ENCODE results near the gene PITPNM1. TPM values are rescaled to one million over a fixed set of nuclear protein-coding genes. Genes with fewer than 3 reads are reported as not detected.

PITPNM1 gene
- total and polyA plus RNA-seq, 2 of the 13 experiments (the other 11 are each of a cell fraction or from before 2014, with no cell fraction given) = 8.2 to 8.5 TPM

DNA sequence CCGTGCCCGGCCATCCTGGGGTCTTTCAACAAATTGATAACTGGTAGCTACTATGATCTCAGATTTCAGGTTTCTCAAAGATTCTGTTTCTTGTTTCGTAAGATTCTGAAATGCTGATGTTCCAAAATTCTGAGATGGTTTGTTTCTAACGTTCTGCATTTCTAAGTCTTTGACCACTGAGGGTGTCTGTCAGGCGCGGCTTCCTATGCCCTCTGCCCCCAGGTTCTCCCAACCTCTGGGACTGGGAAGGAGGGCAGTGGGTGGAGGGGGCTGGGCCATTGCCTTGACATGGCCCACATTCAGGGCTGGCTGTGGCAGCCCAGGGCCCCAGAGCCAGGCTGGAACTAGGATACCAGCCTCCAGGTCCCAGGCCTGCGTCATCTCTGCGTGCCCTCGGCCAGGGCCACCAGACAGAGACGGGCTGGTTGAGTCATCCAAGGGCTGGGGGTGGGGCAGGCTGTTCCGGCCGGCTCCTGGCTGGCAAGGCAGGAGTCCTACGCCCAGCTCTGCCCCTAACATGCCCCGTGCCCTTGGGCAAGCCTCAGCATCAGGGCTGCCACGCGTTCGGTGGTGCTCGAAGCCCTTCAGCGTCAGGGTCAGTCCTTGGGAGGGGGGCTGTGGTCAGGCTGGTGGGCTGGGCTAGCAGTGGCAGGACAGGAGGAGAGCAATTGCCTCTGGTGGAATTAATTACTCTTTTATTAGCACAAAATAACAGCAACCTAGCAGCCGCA lies 41.3 kb downstream of the PITPNM1 start (continued):
- TF ChIP-seq, protein P1, sequence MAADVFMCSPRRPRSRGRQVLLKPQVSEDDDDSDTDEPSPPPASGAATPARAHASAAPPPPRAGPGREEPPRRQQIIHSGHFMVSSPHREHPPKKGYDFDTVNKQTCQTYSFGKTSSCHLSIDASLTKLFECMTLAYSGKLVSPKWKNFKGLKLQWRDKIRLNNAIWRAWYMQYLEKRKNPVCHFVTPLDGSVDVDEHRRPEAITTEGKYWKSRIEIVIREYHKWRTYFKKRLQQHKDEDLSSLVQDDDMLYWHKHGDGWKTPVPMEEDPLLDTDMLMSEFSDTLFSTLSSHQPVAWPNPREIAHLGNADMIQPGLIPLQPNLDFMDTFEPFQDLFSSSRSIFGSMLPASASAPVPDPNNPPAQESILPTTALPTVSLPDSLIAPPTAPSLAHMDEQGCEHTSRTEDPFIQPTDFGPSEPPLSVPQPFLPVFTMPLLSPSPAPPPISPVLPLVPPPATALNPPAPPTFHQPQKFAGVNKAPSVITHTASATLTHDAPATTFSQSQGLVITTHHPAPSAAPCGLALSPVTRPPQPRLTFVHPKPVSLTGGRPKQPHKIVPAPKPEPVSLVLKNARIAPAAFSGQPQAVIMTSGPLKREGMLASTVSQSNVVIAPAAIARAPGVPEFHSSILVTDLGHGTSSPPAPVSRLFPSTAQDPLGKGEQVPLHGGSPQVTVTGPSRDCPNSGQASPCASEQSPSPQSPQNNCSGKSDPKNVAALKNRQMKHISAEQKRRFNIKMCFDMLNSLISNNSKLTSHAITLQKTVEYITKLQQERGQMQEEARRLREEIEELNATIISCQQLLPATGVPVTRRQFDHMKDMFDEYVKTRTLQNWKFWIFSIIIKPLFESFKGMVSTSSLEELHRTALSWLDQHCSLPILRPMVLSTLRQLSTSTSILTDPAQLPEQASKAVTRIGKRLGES (CRISPR knock-in tag; IDR thresholded peaks at IDR 0.05; ENCODE audit: borderline replicate concordance) = no peak
- TF ChIP-seq, protein P2, sequence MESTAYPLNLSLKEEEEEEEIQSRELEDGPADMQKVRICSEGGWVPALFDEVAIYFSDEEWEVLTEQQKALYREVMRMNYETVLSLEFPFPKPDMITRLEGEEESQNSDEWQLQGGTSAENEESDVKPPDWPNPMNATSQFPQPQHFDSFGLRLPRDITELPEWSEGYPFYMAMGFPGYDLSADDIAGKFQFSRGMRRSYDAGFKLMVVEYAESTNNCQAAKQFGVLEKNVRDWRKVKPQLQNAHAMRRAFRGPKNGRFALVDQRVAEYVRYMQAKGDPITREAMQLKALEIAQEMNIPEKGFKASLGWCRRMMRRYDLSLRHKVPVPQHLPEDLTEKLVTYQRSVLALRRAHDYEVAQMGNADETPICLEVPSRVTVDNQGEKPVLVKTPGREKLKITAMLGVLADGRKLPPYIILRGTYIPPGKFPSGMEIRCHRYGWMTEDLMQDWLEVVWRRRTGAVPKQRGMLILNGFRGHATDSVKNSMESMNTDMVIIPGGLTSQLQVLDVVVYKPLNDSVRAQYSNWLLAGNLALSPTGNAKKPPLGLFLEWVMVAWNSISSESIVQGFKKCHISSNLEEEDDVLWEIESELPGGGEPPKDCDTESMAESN (CRISPR knock-in tag; conservative IDR thresholded peaks at IDR 0.05) = 0 out of 2 replicates have a peak, but pooled peaks have one; percentile 8
- no peak for TF ChIP-seq ZBTB7B (CRISPR knock-in tag; IDR thresholded peaks at IDR 0.05)
- TF ChIP-seq, protein P3, sequence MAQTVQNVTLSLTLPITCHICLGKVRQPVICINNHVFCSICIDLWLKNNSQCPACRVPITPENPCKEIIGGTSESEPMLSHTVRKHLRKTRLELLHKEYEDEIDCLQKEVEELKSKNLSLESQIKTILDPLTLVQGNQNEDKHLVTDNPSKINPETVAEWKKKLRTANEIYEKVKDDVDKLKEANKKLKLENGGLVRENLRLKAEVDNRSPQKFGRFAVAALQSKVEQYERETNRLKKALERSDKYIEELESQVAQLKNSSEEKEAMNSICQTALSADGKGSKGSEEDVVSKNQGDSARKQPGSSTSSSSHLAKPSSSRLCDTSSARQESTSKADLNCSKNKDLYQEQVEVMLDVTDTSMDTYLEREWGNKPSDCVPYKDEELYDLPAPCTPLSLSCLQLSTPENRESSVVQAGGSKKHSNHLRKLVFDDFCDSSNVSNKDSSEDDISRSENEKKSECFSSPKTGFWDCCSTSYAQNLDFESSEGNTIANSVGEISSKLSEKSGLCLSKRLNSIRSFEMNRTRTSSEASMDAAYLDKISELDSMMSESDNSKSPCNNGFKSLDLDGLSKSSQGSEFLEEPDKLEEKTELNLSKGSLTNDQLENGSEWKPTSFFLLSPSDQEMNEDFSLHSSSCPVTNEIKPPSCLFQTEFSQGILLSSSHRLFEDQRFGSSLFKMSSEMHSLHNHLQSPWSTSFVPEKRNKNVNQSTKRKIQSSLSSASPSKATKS (CRISPR knock-in tag; IDR thresholded peaks at IDR 0.05) = no peak
- TF ChIP-seq ZSCAN25 (CRISPR knock-in tag; IDR thresholded peaks at IDR 0.05) = no peak
- no peak for TF ChIP-seq SIX1 (CRISPR knock-in tag; IDR thresholded peaks at IDR 0.05; ENCODE audit: borderline replicate concordance)
- TF ChIP-seq RFXANK (CRISPR knock-in tag; IDR thresholded peaks at IDR 0.05) = no peak
- no peak for TF ChIP-seq HNRNPK (IDR thresholded peaks at IDR 0.05; ENCODE audit: low read depth, low read length, poor library complexity, severe bottlenecking)
- no peak for TF ChIP-seq ZNF160 (CRISPR knock-in tag; IDR thresholded peaks at IDR 0.05)
- TF ChIP-seq BCL6 (CRISPR knock-in tag; IDR thresholded peaks at IDR 0.05) = no peak; the same call in 1 of the 2 replicates
- TF ChIP-seq, protein P4, sequence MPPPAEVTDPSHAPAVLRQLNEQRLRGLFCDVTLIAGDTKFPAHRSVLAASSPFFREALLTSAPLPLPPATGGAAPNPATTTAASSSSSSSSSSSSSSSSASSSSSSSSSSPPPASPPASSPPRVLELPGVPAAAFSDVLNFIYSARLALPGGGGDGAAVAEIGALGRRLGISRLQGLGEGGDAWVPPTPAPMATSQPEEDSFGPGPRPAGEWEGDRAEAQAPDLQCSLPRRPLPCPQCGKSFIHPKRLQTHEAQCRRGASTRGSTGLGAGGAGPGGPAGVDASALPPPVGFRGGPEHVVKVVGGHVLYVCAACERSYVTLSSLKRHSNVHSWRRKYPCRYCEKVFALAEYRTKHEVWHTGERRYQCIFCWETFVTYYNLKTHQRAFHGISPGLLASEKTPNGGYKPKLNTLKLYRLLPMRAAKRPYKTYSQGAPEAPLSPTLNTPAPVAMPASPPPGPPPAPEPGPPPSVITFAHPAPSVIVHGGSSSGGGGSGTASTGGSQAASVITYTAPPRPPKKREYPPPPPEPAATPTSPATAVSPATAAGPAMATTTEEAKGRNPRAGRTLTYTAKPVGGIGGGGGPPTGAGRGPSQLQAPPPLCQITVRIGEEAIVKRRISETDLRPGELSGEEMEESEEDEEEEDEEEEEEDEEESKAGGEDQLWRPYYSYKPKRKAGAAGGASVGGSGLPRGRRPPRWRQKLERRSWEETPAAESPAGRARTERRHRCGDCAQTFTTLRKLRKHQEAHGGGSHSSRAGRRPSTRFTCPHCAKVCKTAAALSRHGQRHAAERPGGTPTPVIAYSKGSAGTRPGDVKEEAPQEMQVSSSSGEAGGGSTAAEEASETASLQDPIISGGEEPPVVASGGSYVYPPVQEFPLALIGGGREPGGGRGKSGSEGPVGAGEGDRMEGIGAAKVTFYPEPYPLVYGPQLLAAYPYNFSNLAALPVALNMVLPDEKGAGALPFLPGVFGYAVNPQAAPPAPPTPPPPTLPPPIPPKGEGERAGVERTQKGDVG (CRISPR knock-in tag; IDR thresholded peaks at IDR 0.05; ENCODE audit: borderline replicate concordance) = peak; percentile 83
- TF ChIP-seq TEAD3 (CRISPR knock-in tag; optimal IDR thresholded peaks at IDR 0.05; ENCODE audit: borderline replicate concordance) = peak; percentile 45
- TF ChIP-seq ZNF383 (CRISPR knock-in tag; IDR thresholded peaks at IDR 0.05; ENCODE audit: borderline replicate concordance) = no peak
- TF ChIP-seq, protein P5, sequence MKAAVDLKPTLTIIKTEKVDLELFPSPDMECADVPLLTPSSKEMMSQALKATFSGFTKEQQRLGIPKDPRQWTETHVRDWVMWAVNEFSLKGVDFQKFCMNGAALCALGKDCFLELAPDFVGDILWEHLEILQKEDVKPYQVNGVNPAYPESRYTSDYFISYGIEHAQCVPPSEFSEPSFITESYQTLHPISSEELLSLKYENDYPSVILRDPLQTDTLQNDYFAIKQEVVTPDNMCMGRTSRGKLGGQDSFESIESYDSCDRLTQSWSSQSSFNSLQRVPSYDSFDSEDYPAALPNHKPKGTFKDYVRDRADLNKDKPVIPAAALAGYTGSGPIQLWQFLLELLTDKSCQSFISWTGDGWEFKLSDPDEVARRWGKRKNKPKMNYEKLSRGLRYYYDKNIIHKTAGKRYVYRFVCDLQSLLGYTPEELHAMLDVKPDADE (CRISPR knock-in tag; IDR thresholded peaks at IDR 0.05) = no peak
- TF ChIP-seq TAF1 (CRISPR knock-in tag; IDR thresholded peaks at IDR 0.05) = no peak
- no peak for TF ChIP-seq TGIF2 (CRISPR knock-in tag; IDR thresholded peaks at IDR 0.05)
- TF ChIP-seq REPIN1 (CRISPR knock-in tag; IDR thresholded peaks at IDR 0.05; ENCODE audit: borderline replicate concordance, low read depth) = no peak
- TF ChIP-seq PCBP2 (optimal IDR thresholded peaks at IDR 0.05; ENCODE audit: low read depth, low read length, poor library complexity, severe bottlenecking) = no peak

All from HepG2 (cell line).